SU-DHL-6 (cell line): Measurements from ENCODE around the gene ABTB1.

Source experiments
- EZH2phosphoT487 ChIP-seq: fragments of 200-600 bp; sonication (generic), shearing (Covaris generic); conservative IDR thresholded peaks from 2 replicates; pipeline ENCODE4 v1.6.1; 2018; ENCODE audit warnings: mild to moderate bottlenecking, antibody characterized with exemption, low read length, moderate library complexity, mixed read lengths
- TF ChIP-seq, protein P1 (sequence below): fragments of 200-600 bp; sonication (generic); IDR thresholded peaks from one replicate; pipeline ENCODE4 v1.5.1; 2017; ENCODE audit warnings: antibody characterized with exemption, mild to moderate bottlenecking, low read length, moderate library complexity; ENCODE audit not compliant: insufficient read depth, poor library complexity, severe bottlenecking

DNA sequence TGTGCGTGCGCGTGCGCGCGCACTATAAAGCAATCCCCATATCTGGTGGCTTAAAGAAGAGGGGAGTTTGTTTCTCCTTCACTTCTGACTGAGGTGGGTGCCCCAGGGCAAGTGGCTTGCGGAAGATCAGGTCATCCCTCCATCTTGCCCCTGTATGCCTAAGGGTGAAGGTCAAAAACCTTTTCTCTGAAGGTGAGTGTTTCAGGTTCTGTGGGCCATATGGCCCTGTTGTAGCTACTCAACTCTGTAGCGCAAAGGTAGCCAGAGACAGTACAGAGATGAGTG is 5.5 kb downstream of the ABTB1 start:
- TF ChIP-seq, protein P1, sequence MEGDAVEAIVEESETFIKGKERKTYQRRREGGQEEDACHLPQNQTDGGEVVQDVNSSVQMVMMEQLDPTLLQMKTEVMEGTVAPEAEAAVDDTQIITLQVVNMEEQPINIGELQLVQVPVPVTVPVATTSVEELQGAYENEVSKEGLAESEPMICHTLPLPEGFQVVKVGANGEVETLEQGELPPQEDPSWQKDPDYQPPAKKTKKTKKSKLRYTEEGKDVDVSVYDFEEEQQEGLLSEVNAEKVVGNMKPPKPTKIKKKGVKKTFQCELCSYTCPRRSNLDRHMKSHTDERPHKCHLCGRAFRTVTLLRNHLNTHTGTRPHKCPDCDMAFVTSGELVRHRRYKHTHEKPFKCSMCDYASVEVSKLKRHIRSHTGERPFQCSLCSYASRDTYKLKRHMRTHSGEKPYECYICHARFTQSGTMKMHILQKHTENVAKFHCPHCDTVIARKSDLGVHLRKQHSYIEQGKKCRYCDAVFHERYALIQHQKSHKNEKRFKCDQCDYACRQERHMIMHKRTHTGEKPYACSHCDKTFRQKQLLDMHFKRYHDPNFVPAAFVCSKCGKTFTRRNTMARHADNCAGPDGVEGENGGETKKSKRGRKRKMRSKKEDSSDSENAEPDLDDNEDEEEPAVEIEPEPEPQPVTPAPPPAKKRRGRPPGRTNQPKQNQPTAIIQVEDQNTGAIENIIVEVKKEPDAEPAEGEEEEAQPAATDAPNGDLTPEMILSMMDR, result no peak
- no peak for TF ChIP-seq EZH2phosphoT487
